Measurements from ENCODE around the gene IGF1. TPM values are rescaled to one million over a fixed set of nuclear protein-coding genes. Genes with fewer than 3 reads are reported as not detected.

Gene IGF1
- total RNA-seq, 1 donor from 2014 or later = 73.5 TPM

- H3K9me3 ChIP-seq = no peaks in the 10 kb centered on the region
- no peak for DNase-seq (ENCODE audit: low spot score in 2 of 2)
- no peaks in the 10 kb centered on the region for H3K27me3 ChIP-seq
- no peaks in the 10 kb centered on the region for H3K4me1 ChIP-seq
- no peak for TF ChIP-seq CTCF (IDR thresholded peaks at IDR 0.05)
- no peak overlapping the region for H3K4me3 ChIP-seq
- intact Hi-C loops (cut with DNase I) = no loop called here
- no peaks in the 10 kb centered on the region for H3K36me3 ChIP-seq
- H3K27ac ChIP-seq = no peak overlapping the region
Measured at GRCh38 chr12:102351322-102351721, 129.0 kb downstream of the IGF1 start.

- no peaks in the 10 kb centered on the region for H3K4me1 ChIP-seq
- H3K27ac ChIP-seq = no peak overlapping the region
- no peak for DNase-seq (ENCODE audit: low spot score in 2 of 2)
- no peak overlapping the region for H3K4me3 ChIP-seq
- H3K36me3 ChIP-seq = no peaks in the 10 kb centered on the region
- intact Hi-C loops (cut with DNase I) = no loop called here
- no peaks in the 10 kb centered on the region for H3K27me3 ChIP-seq
- TF ChIP-seq CTCF (IDR thresholded peaks at IDR 0.05) = no peak
- H3K9me3 ChIP-seq = no peaks in the 10 kb centered on the region
Measured at GRCh38 chr12:102350070-102350469, 130.3 kb downstream of the IGF1 start.

- Histone ChIP-seq H3K9me3 (no peaks in the 10 kb centered on the region), H3K27me3 (no peaks in the 10 kb centered on the region), H3K36me3 (no peaks in the 10 kb centered on the region), H3K4me1 (no peaks in the 10 kb centered on the region), H3K4me3 (no peak overlapping the region), H3K27ac (no peak overlapping the region)
- DNase-seq (ENCODE audit: low spot score in 2 of 2) = no peak
- intact Hi-C loops (cut with DNase I) = no loop called here
- TF ChIP-seq CTCF (IDR thresholded peaks at IDR 0.05) = no peak
Measured at GRCh38 chr12:102349079-102349478, 131.3 kb downstream of the IGF1 start.

GRCh38 chr12:102347811-102348210, 132.6 kb downstream of the IGF1 start:
- intact Hi-C loops (cut with DNase I) = no loop called here
- no peak for DNase-seq (ENCODE audit: low spot score in 2 of 2)
- Histone ChIP-seq H3K27me3 (no peaks in the 10 kb centered on the region), H3K4me1 (no peaks in the 10 kb centered on the region), H3K36me3 (no peaks in the 10 kb centered on the region), H3K9me3 (no peaks in the 10 kb centered on the region), H3K27ac (no peak overlapping the region), H3K4me3 (no peak overlapping the region)
- no peak for TF ChIP-seq CTCF (IDR thresholded peaks at IDR 0.05)
